Measurements from ENCODE around the gene MDFIC. TPM values are rescaled to one million over a fixed set of nuclear protein-coding genes. Genes with fewer than 3 reads are reported as not detected.

MDFIC gene
- polyA plus RNA-seq, 1 donor (not counting 4 experiments of a cell fraction or from before 2014, with no cell fraction given), result 8.5 TPM

GRCh38 chr7:115060095-115060870 is 138.4 kb downstream of the MDFIC start:
- no peaks in the 10 kb centered on the region for H4K20me1 ChIP-seq (ENCODE audit: control insufficient read depth, extremely low read depth, insufficient read depth, low read length)
- dilution Hi-C loops (cut with MboI; ENCODE audit: extremely low pct_ligation_motif_present, low sequenced_read_pairs), result no loop called here
- FAIRE-seq (no peak), DNase-seq (ENCODE audit: low read depth, low spot score) (no peak)
- H3K79me2 ChIP-seq (ENCODE audit: control insufficient read depth, insufficient read depth, low read length), result no peaks in the 10 kb centered on the region
- H3K27ac ChIP-seq (ENCODE audit: control insufficient read depth, insufficient read depth, low read length), result no peak overlapping the region
- no peaks in the 10 kb centered on the region for H3K27me3 ChIP-seq (ENCODE audit: control insufficient read depth, extremely low read depth, insufficient read depth, low read length)
- H3K9me1 ChIP-seq (ENCODE audit: control insufficient read depth, extremely low read depth, insufficient read depth, low read length), result no peaks in the 10 kb centered on the region
- H3K4me2 ChIP-seq (ENCODE audit: control insufficient read depth, extremely low read depth, insufficient read depth, low read depth, low read length), result no peak overlapping the region
- H3K9me3 ChIP-seq (ENCODE audit: control insufficient read depth, low read depth, low read length), result no peaks in the 10 kb centered on the region
- TF ChIP-seq CTCF (optimal IDR thresholded peaks at IDR 0.05 in 1 of 3, IDR thresholded peaks at IDR 0.05 in 1 of 3, conservative IDR thresholded peaks at IDR 0.05 in 1 of 3; ENCODE audit: extremely low read depth in 1 of 3, insufficient read depth in 2 of 3, low read length in 3 of 3) (no peak), EZH2 (IDR thresholded peaks at IDR 0.05; ENCODE audit: low read length) (no peak)
- H3K9ac ChIP-seq (ENCODE audit: control insufficient read depth, extremely low read depth, insufficient read depth, low read length), result no peak overlapping the region
- no peaks in the 10 kb centered on the region for H3K36me3 ChIP-seq (ENCODE audit: control insufficient read depth in 2 of 2, extremely low read depth in 1 of 2, insufficient read depth in 2 of 2, low read length in 2 of 2)
- no peak overlapping the region for H2AFZ ChIP-seq (ENCODE audit: control insufficient read depth, low read length)
- no peaks in the 10 kb centered on the region for H3K4me1 ChIP-seq (ENCODE audit: control insufficient read depth, extremely low read depth, insufficient read depth, low read length)
- H3K4me3 ChIP-seq (ENCODE audit: control insufficient read depth in 2 of 3, extremely low read depth in 1 of 3, insufficient read depth in 2 of 3, low read depth in 1 of 3, low read length in 3 of 3), result no peak overlapping the region

DNA sequence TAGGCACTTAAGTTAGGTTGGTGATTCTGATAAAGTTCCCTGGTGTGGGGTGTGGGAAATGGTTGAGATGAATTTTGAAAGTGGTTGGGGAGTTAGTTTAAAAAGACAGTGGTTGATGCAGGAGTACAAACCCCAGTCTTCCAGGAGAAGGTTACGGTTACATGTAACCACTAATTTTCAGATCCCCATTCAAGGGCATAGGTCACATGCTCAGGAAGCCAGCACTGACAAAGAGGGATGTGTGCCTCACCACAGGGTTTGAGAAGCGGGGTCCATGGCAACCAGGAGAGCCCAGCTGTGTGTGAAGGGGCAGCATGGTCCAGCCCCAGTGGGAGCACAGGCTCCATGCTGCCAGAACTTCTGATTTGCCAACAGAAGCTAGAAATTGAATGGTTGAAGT is 144.2 kb downstream of the MDFIC start:
- no peaks in the 10 kb centered on the region for H4K20me1 ChIP-seq (ENCODE audit: control insufficient read depth, extremely low read depth, insufficient read depth, low read length)
- TF ChIP-seq CTCF (optimal IDR thresholded peaks at IDR 0.05 in 1 of 3, IDR thresholded peaks at IDR 0.05 in 1 of 3, conservative IDR thresholded peaks at IDR 0.05 in 1 of 3; ENCODE audit: extremely low read depth in 1 of 3, insufficient read depth in 2 of 3, low read length in 3 of 3) (no peak), EZH2 (IDR thresholded peaks at IDR 0.05; ENCODE audit: low read length) (no peak)
- H3K4me2 ChIP-seq (ENCODE audit: control insufficient read depth, extremely low read depth, insufficient read depth, low read depth, low read length), result no peak overlapping the region
- no peaks in the 10 kb centered on the region for H3K36me3 ChIP-seq (ENCODE audit: control insufficient read depth in 2 of 2, extremely low read depth in 1 of 2, insufficient read depth in 2 of 2, low read length in 2 of 2)
- no peaks in the 10 kb centered on the region for H3K79me2 ChIP-seq (ENCODE audit: control insufficient read depth, insufficient read depth, low read length)
- H3K27ac ChIP-seq (ENCODE audit: control insufficient read depth, insufficient read depth, low read length), result no peak overlapping the region
- DNase-seq (ENCODE audit: low read depth, low spot score) (no peak), FAIRE-seq (no peak)
- no peak overlapping the region for H3K9ac ChIP-seq (ENCODE audit: control insufficient read depth, extremely low read depth, insufficient read depth, low read length)
- no peaks in the 10 kb centered on the region for H3K9me1 ChIP-seq (ENCODE audit: control insufficient read depth, extremely low read depth, insufficient read depth, low read length)
- no peaks in the 10 kb centered on the region for H3K9me3 ChIP-seq (ENCODE audit: control insufficient read depth, low read depth, low read length)
- no peaks in the 10 kb centered on the region for H3K27me3 ChIP-seq (ENCODE audit: control insufficient read depth, extremely low read depth, insufficient read depth, low read length)
- no peaks in the 10 kb centered on the region for H3K4me1 ChIP-seq (ENCODE audit: control insufficient read depth, extremely low read depth, insufficient read depth, low read length)
- dilution Hi-C loops (cut with MboI; ENCODE audit: extremely low pct_ligation_motif_present, low sequenced_read_pairs), result no loop called here
- no peak overlapping the region for H2AFZ ChIP-seq (ENCODE audit: control insufficient read depth, low read length)
- no peak overlapping the region for H3K4me3 ChIP-seq (ENCODE audit: control insufficient read depth in 2 of 3, extremely low read depth in 1 of 3, insufficient read depth in 2 of 3, low read depth in 1 of 3, low read length in 3 of 3)

All from keratinocyte (primary cell).